Measurements from ENCODE around the gene ANXA5. TPM values are rescaled to one million over a fixed set of nuclear protein-coding genes. Genes with fewer than 3 reads are reported as not detected.

The ANXA5 gene
- total and polyA plus RNA-seq, 9 of the 15 experiments (the other 6 are each of a cell fraction or from before 2014, with no cell fraction given): 49.9 to 131 (median 84.5) TPM

DNA sequence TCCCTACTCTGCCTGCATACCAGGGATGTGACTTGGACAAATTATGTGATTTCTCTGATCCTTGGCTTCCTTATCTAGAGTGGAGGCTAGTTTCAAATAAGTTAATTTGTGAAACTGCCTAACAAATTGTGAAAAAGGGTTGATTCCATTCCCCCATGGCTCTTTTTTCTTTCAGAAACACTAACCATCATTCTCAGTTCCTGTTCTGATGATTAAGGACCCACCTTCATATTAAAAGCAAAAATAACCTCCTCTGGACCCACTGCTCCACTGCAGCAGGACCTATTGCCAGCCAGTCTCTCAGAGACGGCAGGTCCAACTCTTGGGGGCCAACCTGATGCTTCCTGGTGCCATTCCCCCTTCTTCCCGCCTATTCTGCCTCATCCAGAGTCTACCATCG is 4.5 kb upstream of the ANXA5 start (continued):
- TF ChIP-seq, protein P1, sequence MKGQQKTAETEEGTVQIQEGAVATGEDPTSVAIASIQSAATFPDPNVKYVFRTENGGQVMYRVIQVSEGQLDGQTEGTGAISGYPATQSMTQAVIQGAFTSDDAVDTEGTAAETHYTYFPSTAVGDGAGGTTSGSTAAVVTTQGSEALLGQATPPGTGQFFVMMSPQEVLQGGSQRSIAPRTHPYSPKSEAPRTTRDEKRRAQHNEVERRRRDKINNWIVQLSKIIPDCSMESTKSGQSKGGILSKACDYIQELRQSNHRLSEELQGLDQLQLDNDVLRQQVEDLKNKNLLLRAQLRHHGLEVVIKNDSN (CRISPR knock-in tag; IDR thresholded peaks at IDR 0.05): no peak
- TF ChIP-seq, protein P2, sequence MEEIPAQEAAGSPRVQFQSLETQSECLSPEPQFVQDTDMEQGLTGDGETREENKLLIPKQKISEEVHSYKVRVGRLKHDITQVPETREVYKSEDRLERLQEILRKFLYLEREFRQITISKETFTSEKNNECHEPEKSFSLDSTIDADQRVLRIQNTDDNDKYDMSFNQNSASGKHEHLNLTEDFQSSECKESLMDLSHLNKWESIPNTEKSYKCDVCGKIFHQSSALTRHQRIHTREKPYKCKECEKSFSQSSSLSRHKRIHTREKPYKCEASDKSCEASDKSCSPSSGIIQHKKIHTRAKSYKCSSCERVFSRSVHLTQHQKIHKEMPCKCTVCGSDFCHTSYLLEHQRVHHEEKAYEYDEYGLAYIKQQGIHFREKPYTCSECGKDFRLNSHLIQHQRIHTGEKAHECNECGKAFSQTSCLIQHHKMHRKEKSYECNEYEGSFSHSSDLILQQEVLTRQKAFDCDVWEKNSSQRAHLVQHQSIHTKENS (CRISPR knock-in tag; IDR thresholded peaks at IDR 0.05): no peak

DNA sequence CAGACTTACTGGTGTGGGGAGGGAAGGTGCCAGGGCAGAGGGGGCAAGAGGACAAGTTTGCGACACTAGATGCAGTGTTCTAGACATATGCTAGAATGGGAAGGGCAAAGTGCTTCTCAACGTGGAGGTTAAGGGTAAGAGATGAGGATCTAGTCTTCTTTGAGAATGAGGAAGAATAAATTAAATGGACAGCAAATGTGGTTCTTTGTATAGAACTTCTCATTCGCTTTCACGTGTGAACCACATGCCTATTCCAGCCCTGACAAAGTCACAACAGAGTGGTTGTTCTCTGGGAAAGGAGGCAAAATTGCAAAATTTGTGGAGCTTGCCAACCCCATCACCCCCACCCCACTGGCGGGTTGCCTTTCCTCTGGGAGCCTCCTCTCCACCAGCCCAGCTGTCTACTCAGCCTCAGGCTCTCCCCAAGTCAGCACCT is 1.5 kb upstream of the ANXA5 start:
- BruUV-seq (replicated peaks): no TSS peak
- no peaks in the 10 kb centered on the region; the same call in 1 of the 2 replicates for H4K20me1 ChIP-seq (replicated peaks; ENCODE audit: control insufficient read depth, insufficient read depth, low read length)
- no peak overlapping the region for H3K9ac ChIP-seq (ENCODE audit: insufficient read depth in 1 of 2, low read depth in 2 of 2, low read length in 2 of 2)
- ATAC-seq (no peak), FAIRE-seq (no peak), DNase-seq (ENCODE audit: extremely low read depth in 1 of 4, low spot score in 3 of 4) (no peak)
- in situ Hi-C loops (cut with MboI) (no loop called here), intact Hi-C loops (cut with micrococcal nuclease) (no loop called here)
- no peaks in the 10 kb centered on the region for H3K9me1 ChIP-seq (ENCODE audit: control insufficient read depth, insufficient read depth, low read length)
- no peak overlapping the region for H3K27ac ChIP-seq (ENCODE audit: extremely low read depth, low read depth, low read length)
- H3K4me3 ChIP-seq: no peak overlapping the region
- H3K4me1 ChIP-seq (replicated peaks in 1 of 2; ENCODE audit: control insufficient read depth in 2 of 2, insufficient read depth in 2 of 2, low read length in 2 of 2): peaks cover 2 to 20% of the 10 kb centered on the region in 2 experiments; a peak in 4 of 5 replicates
- 38% methylated on average over 5 of the region's 5 CpGs for WGBS (ENCODE audit: insufficient coverage, low coverage, missing lambda C conversion rate)
- H3K27me3 ChIP-seq (ENCODE audit: control insufficient read depth in 2 of 2, insufficient read depth in 2 of 2, low read length in 2 of 2): peaks cover 0 to 8% of the 10 kb centered on the region in 2 experiments; a peak in 2 of 5 replicates
- H3K36me3 ChIP-seq (ENCODE audit: control insufficient read depth, insufficient read depth, low read length): peaks cover 7% of the 10 kb centered on the region; the same call in 1 of the 3 replicates
- CTCF ChIA-PET (ENCODE audit: low intra/inter-chr PET ratio): interaction anchor here (1.6 to 1.7 kb wide), 2 partner anchors 28 to 39 kb away, joined by 6 to 7 read pairs; no protein-coding TSS in a partner anchor
- no peak overlapping the region for H3K4me2 ChIP-seq (ENCODE audit: insufficient read depth, low read length)
- no peak overlapping the region for H2AFZ ChIP-seq (ENCODE audit: low read depth, low read length)
- no peaks in the 10 kb centered on the region for H3K9me3 ChIP-seq (replicated peaks; ENCODE audit: control insufficient read depth, insufficient read depth, low read depth, low read length)
- H3K79me2 ChIP-seq (ENCODE audit: control insufficient read depth, insufficient read depth, low read length): peaks cover 12% of the 10 kb centered on the region; the same call in 2 of the 3 replicates
- POLR2A ChIA-PET: no interaction called here
- TF ChIP-seq BRD4 (IDR thresholded peaks at IDR 0.05): no peak
- TF ChIP-seq, protein P3, sequence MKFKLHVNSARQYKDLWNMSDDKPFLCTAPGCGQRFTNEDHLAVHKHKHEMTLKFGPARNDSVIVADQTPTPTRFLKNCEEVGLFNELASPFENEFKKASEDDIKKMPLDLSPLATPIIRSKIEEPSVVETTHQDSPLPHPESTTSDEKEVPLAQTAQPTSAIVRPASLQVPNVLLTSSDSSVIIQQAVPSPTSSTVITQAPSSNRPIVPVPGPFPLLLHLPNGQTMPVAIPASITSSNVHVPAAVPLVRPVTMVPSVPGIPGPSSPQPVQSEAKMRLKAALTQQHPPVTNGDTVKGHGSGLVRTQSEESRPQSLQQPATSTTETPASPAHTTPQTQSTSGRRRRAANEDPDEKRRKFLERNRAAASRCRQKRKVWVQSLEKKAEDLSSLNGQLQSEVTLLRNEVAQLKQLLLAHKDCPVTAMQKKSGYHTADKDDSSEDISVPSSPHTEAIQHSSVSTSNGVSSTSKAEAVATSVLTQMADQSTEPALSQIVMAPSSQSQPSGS (CRISPR knock-in tag; IDR thresholded peaks at IDR 0.05): no peak
- TF ChIP-seq NFE2 (IDR thresholded peaks at IDR 0.05; ENCODE audit: low read depth): no peak
- TF ChIP-seq, protein P4, sequence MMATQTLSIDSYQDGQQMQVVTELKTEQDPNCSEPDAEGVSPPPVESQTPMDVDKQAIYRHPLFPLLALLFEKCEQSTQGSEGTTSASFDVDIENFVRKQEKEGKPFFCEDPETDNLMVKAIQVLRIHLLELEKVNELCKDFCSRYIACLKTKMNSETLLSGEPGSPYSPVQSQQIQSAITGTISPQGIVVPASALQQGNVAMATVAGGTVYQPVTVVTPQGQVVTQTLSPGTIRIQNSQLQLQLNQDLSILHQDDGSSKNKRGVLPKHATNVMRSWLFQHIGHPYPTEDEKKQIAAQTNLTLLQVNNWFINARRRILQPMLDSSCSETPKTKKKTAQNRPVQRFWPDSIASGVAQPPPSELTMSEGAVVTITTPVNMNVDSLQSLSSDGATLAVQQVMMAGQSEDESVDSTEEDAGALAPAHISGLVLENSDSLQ (IDR thresholded peaks at IDR 0.05): no peak
- no peak for TF ChIP-seq HNRNPK (IDR thresholded peaks at IDR 0.05; ENCODE audit: low read depth, low read length, poor library complexity, severe bottlenecking)
- no peak for TF ChIP-seq ZKSCAN1 (IDR thresholded peaks at IDR 0.05; ENCODE audit: low read depth, low read length)
- no peak for TF ChIP-seq TGIF2 (CRISPR knock-in tag; IDR thresholded peaks at IDR 0.05)
- no peak for TF ChIP-seq MAZ (CRISPR knock-in tag; conservative IDR thresholded peaks at IDR 0.05 in 1 of 2, IDR thresholded peaks at IDR 0.05 in 1 of 2)
- no peak for TF ChIP-seq EGR1 (conservative IDR thresholded peaks at IDR 0.05)
- TF ChIP-seq TEAD2 (tag; IDR thresholded peaks at IDR 0.05): no peak
- no peak for TF ChIP-seq SNRNP70 (optimal IDR thresholded peaks at IDR 0.05; ENCODE audit: low read depth, low read length)
- no peak for TF ChIP-seq TAL1 (IDR thresholded peaks at IDR 0.05)
- no peak for TF ChIP-seq HNRNPUL1 (IDR thresholded peaks at IDR 0.05; ENCODE audit: low read length)
- TF ChIP-seq OTX1 (CRISPR knock-in tag; IDR thresholded peaks at IDR 0.05): no peak
- TF ChIP-seq NR4A1 (CRISPR knock-in tag; IDR thresholded peaks at IDR 0.05): no peak
- no peak for TF ChIP-seq NR4A1 (tag; IDR thresholded peaks at IDR 0.05)
